Endometrial microvascular endothelial cells (primary cell): ENCODE data around the gene MAD1L1. TPM values are rescaled to one million over a fixed set of nuclear protein-coding genes. Genes with fewer than 3 reads are reported as not detected.

Experiments
- in situ Hi-C: cut with HindIII; loops from 2 replicates; pipeline ENCODE4 v1.10.0; 2017; ENCODE audit warnings: low sequenced_read_pairs, low pct_unique_long_range_greater_than_20kb; ENCODE audit errors: inconsistent ontology term
- total RNA-seq: library from RNA; depleted of rRNA; stranded (reverse); fragments of >200 nt; gene quantifications from one replicate; pipeline ENCODE4 v1.2.3, GENCODE V29; 2015; ENCODE audit errors: inconsistent ontology term

The MAD1L1 gene
- total RNA-seq, 1 donor from 2014 or later: 44.7 TPM

DNA sequence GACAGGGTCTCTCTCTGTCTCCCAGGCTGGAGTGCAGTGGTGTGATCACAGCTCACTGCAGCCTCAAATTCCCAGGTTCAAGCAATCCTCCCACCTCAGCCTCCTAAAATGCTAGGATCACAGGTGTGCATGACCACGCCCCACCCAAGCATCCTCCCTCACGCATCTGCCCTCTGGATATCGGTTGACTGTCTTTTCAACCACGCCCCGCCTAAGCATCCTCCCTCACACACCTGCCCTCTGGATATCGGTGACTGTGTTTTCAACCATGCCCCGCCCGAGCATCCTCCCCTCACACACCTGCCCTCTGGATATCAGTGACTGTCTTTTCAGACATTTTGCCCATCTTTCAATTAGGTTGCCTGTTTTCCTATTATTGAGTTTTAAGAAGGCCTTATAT, 140.5 kb downstream of the MAD1L1 start:
- in situ Hi-C loops: no loop called here

DNA sequence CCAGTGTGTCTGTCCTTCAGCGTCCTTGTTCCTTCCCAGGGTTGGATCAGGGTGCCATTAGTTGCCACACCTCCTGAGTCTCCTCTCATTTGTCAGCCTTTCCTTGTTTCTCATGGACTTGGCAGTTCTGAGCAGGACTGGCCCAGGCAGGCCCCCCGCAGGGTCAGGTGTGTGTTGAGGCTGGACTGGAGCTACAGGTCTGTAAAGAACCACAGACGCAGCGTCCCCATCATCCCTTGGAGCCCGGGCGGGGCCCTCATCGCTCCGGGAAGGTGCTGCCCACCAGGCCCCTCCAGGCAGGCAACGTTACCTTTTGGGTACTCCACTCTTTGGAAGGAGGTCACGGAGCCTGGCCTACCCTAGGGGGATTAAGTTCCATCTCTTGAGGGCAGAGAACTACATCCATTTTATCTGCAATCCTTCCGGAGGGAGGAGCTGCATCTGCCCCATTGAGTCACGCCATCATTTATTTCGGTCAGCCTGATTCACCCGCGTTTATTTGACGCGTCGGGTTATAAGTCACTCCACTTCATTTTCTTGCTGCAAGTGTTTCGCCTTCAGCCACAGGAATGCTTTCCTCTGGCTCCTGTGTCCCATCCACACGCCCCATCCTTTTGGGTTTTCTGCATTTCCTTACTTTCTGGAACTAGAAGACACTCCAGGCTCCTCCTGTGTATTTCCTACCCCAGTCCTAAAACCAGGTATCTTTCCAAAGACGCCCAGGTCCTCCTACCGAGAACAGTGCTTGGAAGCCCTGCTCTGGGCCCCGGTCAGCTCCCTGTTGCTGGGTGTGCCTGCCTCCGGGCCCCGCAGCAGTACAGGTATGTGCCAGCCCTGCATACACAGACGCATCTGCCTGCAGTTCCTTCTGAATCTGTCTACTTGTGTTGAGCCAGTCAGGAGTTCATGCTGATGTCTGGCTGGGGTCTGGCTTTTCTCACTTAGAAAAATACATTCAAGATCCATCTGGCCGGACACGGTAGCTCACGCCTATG, 141.9 kb downstream of the MAD1L1 start:
- in situ Hi-C loops: no loop called here

DNA sequence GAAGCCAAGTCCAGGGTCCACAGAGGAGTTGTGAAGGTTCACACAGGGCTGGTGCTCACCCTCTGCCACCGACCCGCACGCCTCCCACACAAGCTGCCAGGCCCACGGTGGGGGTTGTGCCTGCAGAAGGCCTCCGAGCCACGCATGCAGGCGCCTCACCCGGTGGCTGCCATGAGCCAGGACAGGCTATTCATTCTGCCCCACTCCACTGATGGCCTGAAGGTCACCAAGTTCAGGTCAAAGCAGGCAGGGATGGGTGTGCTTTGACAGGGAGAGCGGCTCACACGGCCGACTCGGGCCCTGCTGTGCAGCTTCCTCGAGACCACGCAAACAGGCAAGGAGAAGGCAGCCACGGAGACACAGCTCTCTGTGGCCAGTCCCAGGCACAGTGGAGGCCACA, 143.9 kb downstream of the MAD1L1 start:
- in situ Hi-C loops: no loop called here

DNA sequence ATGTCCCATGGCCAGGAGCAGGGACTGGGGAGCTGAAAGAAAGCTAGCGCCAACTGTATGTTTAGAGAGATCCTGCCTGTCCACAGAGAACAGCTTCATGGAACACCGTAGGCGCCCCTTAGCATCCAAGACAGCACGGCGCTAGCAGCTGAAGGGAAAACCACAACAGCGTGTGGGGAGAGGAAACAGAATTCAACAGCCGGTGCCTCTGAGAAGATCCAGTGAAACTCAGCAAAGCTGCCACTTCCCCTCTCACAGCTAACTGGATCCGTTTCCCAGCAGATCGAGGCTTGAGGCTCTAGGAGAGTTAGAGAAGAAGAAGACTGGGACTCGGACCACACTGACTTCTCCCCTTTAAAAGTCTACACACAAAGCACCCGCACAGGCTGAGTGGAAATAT, 145.0 kb downstream of the MAD1L1 start:
- in situ Hi-C loops: no loop called here

DNA sequence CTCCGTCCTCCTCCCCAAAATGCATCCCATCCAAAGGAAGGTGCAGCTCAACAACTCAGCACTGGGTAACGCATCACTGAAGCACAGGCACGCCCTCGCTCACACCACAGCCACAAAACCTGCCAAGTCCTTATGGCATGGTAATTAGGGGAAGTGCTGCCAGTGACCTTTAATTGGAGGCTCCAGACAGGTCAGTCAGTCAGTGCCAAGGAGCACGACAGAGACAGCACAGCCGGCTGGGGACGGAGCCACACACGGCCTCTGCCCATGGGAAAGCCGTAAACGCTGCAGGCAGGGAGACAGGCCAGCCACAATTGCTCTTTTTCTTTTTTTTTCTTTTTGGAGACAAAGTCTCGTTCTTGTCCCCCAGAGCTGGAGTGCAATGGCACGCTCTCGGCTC, 146.5 kb downstream of the MAD1L1 start:
- in situ Hi-C loops: no loop called here

DNA sequence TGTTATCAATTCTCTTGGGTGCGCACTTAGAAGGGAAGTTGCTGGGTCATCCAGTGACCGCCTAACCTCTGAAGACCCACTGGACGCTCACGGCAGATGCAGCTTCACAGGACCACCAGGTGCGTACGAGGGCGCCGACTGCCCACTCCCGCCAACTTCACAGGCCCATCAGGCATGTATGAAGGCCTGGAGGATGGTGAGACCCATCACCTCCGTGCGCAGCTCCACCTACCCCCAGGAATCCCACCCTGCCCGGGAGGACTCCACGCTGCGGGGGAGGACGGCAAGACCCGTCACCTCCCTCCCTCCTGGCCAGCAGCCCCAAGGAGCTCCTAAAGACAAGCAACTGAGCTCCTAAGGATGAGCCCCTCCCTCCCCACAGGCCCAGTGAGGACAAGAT, 146.9 kb downstream of the MAD1L1 start:
- in situ Hi-C loops: no loop called here

DNA sequence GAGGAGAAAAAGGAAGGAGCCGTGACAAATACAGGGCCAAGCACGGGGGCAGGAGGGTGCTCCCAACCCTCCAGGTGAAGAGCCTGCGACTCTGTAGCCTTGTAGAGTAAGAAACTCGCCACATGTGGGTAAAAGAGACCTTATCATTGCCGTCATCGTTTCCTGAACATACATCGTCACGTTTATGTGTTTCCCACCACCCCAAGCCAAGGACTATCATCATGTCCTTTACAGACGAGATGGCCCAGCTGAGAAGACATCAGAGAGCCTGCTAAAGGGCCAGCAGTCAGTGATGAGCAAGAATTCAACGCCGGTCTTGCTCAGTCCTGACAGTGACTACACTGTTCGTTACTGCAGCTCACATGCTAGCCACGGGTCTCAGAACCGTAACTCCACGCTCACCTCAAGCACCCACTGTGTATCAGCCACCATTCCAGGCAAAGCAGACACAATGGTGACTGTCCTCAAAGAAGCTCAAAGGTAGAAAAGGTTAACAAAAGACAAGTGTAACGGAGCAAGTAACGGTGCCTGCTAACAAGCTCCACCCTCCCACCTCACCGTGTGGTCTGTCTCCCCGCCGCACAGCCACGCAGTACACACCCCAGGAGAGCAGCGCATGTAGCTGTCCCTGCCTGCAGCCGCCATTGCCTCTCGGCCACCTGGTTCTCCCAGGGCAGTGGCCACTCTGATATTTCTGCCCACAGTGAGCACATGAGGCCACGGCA, 147.8 kb downstream of the MAD1L1 start:
- in situ Hi-C loops: no loop called here

DNA sequence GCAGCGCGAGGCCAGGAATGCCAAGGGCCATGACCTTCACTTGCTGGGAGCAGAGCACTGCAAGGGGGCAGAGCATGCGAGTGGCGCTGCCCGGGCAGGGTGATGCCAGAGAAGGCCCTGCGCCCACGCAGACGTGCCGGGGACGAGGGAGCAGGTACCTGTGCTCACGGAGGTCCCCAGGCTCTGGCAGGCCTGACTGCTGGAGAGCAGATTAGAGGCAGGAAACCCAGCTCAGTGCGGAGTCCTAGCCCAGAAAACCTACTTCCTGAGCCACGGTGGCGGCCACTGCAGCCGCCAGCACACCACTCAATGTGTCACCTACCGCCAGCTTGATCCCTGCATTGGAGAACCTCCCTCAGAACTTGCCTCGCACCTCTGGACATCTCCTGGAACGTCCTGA, 148.4 kb downstream of the MAD1L1 start:
- in situ Hi-C loops: no loop called here

DNA sequence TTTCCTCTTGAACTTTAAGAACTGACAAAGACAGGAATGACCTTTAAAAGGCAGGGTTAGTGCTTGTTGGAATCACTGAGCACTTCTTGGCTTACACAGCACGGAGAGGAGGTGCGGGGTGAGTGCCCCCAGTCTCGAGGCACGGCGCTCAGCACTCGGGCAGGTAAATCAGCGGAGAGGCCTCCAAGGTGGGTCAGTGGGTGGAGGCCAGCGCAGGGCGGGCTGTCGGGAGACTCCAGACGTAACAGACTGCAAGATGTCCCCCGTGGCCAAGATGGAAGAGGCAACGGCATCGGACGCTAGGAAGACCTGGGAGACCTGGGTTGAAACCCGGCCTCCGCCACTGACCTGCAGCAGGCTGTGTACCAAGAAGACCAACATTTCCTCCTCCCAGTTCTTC, 149.4 kb downstream of the MAD1L1 start:
- in situ Hi-C loops: no loop called here

DNA sequence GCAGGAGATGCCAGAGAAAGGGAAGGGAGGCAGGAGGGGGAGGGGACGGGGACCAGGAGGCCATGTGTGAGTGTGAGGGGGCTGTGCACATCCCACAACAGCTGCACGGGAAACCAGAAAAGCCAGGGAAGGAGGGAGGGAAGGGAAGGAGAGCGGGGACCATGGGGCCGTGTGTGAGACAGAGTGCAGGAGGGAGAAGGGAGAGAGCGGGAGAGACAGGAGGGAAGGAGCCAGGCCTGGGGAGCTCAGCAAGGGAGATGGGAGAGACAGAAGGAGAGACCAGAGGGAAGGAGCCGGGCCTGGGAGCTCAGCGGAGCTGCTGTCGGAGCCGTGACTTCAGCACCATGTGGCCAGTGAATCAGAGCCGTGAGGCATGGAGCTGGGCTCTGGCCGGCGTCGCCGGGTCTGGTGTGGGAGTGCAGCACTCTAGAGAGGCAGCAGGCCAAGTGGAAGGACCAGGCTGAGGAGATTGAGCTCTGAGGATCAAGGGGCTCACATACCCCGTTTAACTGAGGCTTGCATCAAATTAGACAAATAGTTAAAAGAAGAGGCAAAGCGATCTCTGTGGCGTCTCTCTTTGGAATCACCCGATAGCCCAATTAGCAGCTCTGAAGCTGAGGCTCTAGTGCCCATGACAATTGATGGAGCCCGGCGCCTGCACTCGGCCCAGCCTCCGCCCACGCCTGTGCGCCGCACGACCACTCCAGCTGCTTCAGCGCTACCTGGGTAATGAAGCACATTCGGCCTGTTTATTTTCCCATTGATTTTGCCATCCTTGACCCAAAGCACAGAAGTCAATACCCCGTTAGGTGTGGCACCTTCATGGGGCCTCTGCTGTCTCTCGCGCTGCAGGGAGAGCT, 150.4 kb downstream of the MAD1L1 start:
- in situ Hi-C loops: no loop called here

DNA sequence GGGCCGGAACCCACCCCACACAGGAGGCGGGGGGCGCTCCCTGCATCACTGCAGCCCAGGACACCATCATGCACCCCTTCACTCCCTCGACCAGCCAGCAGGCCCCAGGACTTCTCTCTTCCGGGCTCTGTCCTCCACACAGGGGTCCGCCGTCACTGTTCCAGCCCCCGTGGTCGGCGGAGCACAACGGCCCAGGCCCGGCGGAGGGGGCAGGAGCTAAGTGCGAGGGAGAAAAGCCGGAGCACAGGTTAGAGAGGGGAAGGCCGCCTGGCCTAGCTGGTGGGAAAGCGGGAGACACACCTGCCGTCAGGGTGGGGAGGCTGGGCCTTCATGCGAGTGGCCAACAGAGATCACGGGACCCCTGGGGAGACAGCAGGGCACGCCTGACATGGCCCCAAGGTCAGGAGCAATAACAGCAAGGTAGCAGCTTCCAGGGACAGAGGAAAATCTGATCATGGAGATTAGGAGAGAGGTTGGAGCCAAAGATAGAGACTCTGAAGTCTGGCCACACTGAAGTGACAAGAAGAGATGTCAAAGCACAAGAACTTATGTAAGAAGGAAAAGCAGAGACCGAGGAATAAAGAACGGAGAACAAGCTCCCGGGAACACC, 151.1 kb downstream of the MAD1L1 start:
- in situ Hi-C loops: no loop called here

DNA sequence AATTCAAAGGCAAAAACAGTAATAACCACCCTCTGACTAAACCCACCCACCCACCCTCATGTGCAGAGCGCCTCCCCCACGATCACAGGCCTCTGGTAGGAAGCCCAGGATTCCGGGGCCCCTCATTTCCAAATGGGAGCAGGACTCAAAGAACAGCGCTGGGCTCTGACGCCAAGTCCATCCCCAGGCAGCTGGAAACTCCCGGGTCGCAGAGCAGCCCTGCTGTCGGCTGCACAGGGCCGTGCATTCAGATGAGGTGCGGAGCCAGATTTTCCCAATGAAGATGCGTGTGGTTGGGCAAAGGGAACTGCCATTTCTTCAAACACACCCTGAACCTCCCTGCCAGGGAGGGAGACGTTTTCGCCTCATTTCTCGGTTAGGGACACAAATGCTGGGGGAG, 152.3 kb downstream of the MAD1L1 start:
- in situ Hi-C loops: no loop called here

DNA sequence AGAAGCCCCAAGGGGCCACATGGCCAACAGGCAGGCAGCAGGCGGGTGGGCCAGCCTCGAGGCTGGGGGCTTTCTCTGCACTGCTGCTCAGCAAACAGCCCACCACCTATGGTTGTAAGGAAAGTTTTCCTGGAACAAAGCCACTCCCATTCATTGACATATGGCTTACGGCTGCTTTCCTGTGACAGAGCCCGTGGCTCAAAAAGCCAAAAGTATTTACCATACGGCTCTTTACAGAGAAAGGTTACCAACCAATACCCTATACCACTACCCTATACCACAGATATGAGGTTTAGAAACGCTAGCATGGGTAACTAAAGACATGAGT, 152.7 kb downstream of the MAD1L1 start:
- in situ Hi-C loops: no loop called here

DNA sequence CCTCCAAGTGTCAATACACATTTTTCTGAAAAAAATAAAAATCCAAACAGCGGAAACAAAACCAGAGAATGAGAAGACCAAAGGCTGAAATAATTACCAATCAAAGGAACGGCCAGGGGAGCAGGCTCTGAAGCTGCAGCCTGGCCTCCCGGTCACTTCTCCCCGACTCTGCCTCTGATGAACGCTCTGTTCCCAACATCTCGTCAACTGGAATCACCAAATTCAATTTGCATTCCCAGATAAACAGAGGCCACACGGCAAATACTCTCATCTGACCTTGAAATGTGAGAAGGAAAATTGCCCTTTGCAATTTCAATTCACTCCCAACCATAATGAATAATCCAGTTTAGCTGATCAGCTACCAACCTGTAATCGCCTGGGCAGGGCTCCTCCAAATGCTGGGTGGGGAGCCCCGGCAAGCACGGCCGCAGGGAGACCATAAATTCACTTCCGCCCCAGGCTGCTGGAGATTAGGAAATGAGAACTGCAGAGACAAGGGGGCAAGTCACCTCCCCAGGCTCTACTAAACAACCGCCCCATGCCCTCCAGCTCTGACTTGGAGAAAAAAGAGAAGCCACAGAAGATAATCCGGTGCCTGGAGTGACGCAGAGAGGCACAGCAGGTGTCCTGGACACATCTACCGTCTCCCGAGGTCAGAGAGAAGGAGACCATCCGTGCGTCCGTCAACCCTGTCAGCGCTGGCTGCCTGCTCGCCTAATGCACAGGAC, 153.2 kb downstream of the MAD1L1 start:
- in situ Hi-C loops: no loop called here

DNA sequence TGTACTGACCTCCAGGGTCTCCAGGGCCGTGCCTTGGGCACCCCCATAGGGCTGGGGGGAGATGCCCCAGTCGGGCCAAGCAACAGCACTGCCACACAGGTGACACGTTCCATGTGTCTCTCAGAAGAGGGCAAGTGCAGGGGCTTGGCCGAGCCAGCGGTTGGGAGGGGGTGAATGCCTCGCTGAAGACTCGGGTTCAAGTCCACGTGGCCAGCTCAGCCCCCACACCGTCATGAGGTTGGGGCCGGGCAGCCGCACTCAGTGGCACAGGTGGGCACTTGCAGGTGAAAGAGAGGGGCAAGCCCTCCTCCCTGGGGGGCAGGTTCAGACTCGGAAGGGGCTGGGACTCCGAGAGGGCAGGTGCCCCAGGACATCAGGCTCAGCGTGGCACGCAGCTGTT, 153.8 kb downstream of the MAD1L1 start:
- in situ Hi-C loops: no loop called here

DNA sequence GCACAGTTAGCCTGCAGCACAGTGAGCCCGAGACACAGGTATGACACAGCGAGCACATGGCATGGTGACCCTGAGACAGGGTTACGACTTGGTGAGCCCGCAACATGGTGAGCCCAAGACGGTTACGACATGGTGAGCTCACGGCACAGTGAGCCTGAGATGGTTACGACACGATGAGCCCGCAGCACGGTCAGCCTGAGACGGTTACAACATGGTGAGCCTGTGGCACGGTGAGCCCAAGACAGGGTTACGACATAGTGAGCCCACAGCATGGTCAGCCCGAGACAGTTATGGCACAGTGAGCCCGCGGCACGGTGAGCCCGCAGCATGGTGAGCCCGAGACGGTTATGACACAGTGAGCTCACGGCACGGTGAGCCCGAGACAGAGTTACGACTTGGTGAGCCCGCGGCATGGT, 156.1 kb downstream of the MAD1L1 start:
- in situ Hi-C loops: no loop called here

DNA sequence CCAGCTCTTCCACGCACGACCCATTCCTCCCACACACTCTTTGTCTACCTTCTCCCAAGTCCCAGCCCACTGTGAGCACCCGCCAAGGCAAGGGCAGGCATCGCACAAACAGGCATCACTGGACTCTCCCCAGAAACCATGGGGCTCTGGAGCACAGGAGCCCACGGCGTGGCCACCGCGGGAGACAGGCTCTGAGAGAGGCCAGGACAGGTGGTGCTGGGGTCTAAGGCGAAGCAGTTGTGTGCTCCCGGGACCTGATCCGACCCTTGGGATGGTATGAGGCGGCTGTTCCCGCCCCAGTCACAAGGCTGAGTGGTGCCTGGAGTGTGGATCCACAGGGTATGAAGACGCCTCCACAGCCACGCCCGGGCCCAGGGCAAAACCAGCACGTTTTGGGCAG, 156.9 kb downstream of the MAD1L1 start:
- in situ Hi-C loops: no loop called here

DNA sequence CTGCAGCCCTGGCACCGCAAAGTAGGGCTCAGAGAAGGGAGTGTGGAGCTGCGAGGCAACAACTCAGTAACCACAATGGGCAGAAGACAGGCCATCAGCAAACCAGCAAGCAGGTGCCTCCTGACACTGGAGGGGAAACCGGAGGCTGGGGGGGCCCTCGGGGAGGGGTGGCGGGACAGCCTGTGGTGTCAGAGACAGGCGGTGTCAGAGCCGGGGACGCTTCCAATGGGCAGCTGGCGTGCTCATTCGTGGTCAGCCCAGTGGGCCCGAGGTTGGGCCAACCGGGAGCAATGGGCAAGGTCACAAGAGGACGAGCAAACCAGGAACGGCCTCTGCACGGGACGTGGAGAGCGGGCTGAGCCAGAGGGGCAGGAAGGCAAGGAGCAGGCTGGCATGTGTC, 158.1 kb downstream of the MAD1L1 start:
- in situ Hi-C loops: no loop called here
